Naive thymus-derived CD8-positive, alpha-beta T cell (primary cell): ENCODE data around the gene TRIML1. TPM values are rescaled to one million over a fixed set of nuclear protein-coding genes. Genes with fewer than 3 reads are reported as not detected.
A peak's percentile ranks its signal among the peaks of the same experiment; 100 is the strongest.

ENCODE experiments used
- ATAC-seq, 2 donors: fragments of 150-1000 bp; cut with Tn5 transposase in 1 of 2; sonication (Bioruptor Pico), chemical (Tn5 transposase) in 1 of 2; 1 replicate in 1 of 2; 2 replicates in 1 of 2; pipeline ENCODE4 v1.10.0; 2021; ENCODE audit warnings: mild to moderate bottlenecking in 2 of 2, moderate library complexity in 2 of 2
- POLR2A ChIA-PET: fragments of 350-600 bp; sonication (Branson Sonifier 250); formaldehyde crosslinking; loops from one replicate; lab custom pipeline; 2021; ENCODE audit warnings: antibody characterized with exemption; lab: Charles Lee
- DNase-seq, 10 donors: peaks; one replicate each; pipeline versions ENCODE4 v3.0.0 to v3.0.0-alpha.2; 2020 to 2022
- H3K27ac Mint-ChIP-seq, 10 donors: one replicate each; pipeline ENCODE4 v1.8.0; 2020 to 2022; ENCODE audit warnings: mild to moderate bottlenecking in 10 of 10, mixed read lengths in 10 of 10, moderate library complexity in 4 of 10, inconsistent platforms in 1 of 10
- H3K27me3 Mint-ChIP-seq, 5 donors: one replicate each; pipeline ENCODE4 v1.8.0; 2021 to 2022; ENCODE audit warnings: mixed read lengths in 5 of 5
- H3K36me3 Mint-ChIP-seq, 3 donors: one replicate each; pipeline ENCODE4 v1.8.0; 2020 to 2022; ENCODE audit warnings: mixed read lengths in 3 of 3, mild to moderate bottlenecking in 2 of 3, inconsistent platforms in 1 of 3
- H3K4me1 Mint-ChIP-seq, 4 donors: one replicate each; pipeline ENCODE4 v1.8.0; 2021 to 2022; ENCODE audit warnings: mixed read lengths in 4 of 4
- H3K4me3 Mint-ChIP-seq, 10 donors: one replicate each; pipeline ENCODE4 v1.8.0; 2020 to 2022; ENCODE audit warnings: mild to moderate bottlenecking in 10 of 10, mixed read lengths in 10 of 10, moderate library complexity in 6 of 10, inconsistent platforms in 1 of 10
- H3K9me3 Mint-ChIP-seq, 9 donors: one replicate each; pipeline ENCODE4 v1.8.0; 2020 to 2022; ENCODE audit warnings: mixed read lengths in 9 of 9, mild to moderate bottlenecking in 3 of 9, inconsistent platforms in 1 of 9, moderate library complexity in 1 of 9
- polyA plus RNA-seq, 3 donors: library from polyadenylated mRNA; unstranded; fragments of 300-500 nt; fragmentation: Illumina TruSeq; gene quantifications; one replicate each; pipeline ENCODE4 v1.2.3, GENCODE V29; 2021
- total RNA-seq, 8 experiments: library from RNA in 2 of 8; stranded (reverse) in 2 of 8; gene quantifications; one replicate each; pipeline ENCODE4 v1.2.3 and lab custom pipeline; 2021 to 2026

TRIML1 gene
- total and polyA plus RNA-seq, 5 experiments from 2014 or later, result not detected

DNA sequence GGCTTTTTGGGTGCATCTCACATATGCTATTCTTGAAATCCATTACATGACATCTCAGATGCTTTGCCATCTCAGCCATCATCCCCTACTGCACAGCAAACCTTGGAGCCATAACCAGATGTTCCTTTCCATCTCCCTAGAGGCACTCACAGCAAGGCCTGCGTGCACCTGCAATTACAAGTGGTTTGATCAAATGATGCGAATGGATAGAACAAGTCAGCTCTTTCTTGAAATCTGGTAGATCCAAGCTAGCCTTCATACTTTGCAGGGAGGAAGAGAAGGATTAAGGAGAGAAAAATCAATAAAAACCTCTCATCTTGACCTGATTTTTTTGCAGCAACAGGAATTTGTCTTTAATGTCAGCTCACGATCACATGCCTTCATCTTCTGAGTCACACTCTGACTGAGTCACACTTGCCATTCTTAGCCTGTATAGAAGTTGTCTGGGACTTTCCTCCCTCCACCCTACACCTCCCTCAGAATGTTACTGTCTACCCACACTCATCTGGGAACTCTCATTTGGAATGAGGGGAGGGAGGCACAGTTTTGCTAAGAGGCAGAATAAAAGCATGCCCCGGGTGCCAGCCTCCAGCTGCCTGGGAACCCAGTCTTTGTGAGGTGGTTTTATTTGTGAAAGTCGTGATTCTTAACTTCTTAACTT lies 11.9 kb upstream of the TRIML1 start:
- POLR2A ChIA-PET, result no interaction called here
- no peak for ATAC-seq

DNA sequence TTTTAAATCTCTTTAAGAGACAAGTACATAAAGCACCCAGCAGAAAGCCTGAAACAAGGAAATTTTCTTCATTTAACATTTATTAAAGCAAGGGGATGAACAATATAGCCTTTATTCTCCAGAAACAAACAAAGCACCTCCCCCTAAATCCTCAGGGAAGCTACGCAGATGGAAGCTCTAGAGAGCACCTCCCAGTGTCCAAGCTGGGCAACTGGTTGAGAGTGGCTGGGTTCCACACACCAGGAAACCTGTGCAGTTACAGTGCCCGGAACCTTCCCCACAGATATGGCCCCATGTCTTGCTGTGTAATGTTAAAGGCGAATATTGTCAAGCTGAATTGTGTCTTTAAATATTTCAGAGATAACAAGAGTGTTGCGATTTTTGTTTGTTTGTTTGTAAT lies 8.9 kb upstream of the TRIML1 start:
- Mint-ChIP-seq H3K27me3 (peaks cover 0 to 3% (median 0%) of the 10 kb centered on the region in 5 donors), H3K4me3 (no peak overlapping the region), H3K9me3 (peaks cover 0 to 31% (median 2%) of the 10 kb centered on the region in 9 donors), H3K4me1 (no peaks in the 10 kb centered on the region), H3K27ac (no peak overlapping the region), H3K36me3 (peaks cover 0 to 5% (median 0%) of the 10 kb centered on the region in 3 donors)
- DNase-seq (no peak), ATAC-seq (no peak)
- POLR2A ChIA-PET, result no interaction called here

More for the DNA sequence above, 11.9 kb upstream of the TRIML1 start:
- Mint-ChIP-seq H3K27me3 (peaks cover 0 to 3% (median 0%) of the 10 kb centered on the region in 5 donors), H3K4me1 (no peaks in the 10 kb centered on the region), H3K27ac (no peak overlapping the region), H3K36me3 (peaks cover 0 to 5% (median 0%) of the 10 kb centered on the region in 3 donors), H3K4me3 (no peak overlapping the region), H3K9me3 (peaks cover 0 to 27% (median 2%) of the 10 kb centered on the region in 9 donors)
- DNase-seq, result no peak

- POLR2A ChIA-PET, result no interaction called here
- H3K4me3 Mint-ChIP-seq, result no peak overlapping the region
- H3K9me3 Mint-ChIP-seq, result peaks cover 0 to 31% (median 3%) of the 10 kb centered on the region in 9 donors
- H3K36me3 Mint-ChIP-seq, result peaks cover 0 to 2% (median 0%) of the 10 kb centered on the region in 3 donors
- H3K27me3 Mint-ChIP-seq, result peaks cover 0 to 2% (median 0%) of the 10 kb centered on the region in 5 donors
- no peaks in the 10 kb centered on the region for H3K4me1 Mint-ChIP-seq
- DNase-seq (no peak), ATAC-seq (no peak)
- H3K27ac Mint-ChIP-seq, result no peak overlapping the region
These were observed 7.0 kb upstream of the TRIML1 start for GRCh38 chr4:188132232-188132631.

DNA sequence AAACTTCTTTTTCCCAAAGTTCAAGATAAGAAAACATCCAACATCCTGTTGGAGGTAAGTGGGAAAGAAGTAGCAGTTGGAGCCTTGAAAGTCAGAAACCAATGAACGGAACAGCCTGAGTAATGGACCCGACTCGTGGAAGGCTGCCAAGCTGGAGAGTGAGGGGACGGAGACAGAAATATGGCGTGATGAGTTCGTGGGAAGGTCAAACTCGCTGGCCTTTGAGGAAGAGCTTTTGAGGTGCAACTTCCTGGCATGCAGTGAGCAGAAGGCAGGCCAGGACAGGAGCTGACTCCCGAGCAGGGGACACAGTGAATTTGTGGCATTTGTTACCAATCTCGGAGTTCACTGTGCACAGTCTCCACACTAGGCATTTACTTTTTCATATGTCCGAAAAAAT lies 1.0 kb upstream of the TRIML1 start:
- H3K27me3 Mint-ChIP-seq, result peaks cover 0 to 2% (median 0%) of the 10 kb centered on the region in 5 donors
- no peak overlapping the region for H3K27ac Mint-ChIP-seq
- H3K4me3 Mint-ChIP-seq, result no peak overlapping the region
- DNase-seq (no peak), ATAC-seq (no peak)
- peaks cover 0 to 4% (median 0%) of the 10 kb centered on the region in 3 donors for H3K36me3 Mint-ChIP-seq
- no peaks in the 10 kb centered on the region for H3K4me1 Mint-ChIP-seq
- POLR2A ChIA-PET, result no interaction called here
- peaks cover 0 to 26% (median 4%) of the 10 kb centered on the region in 9 donors for H3K9me3 Mint-ChIP-seq

GRCh38 chr4:188139671-188140070 lies 430 bp downstream of the TRIML1 start:
- POLR2A ChIA-PET, result no interaction called here
- Mint-ChIP-seq H3K9me3 (peaks cover 0 to 23% (median 4%) of the 10 kb centered on the region in 9 donors), H3K4me3 (no peak overlapping the region), H3K27ac (no peak overlapping the region), H3K4me1 (peaks cover 0 to 1% (median 0%) of the 10 kb centered on the region in 4 donors), H3K27me3 (peaks cover 0 to 2% (median 0%) of the 10 kb centered on the region in 5 donors), H3K36me3 (peaks cover 0 to 6% (median 0%) of the 10 kb centered on the region in 3 donors)
- DNase-seq (no peak), ATAC-seq (no peak)

DNA sequence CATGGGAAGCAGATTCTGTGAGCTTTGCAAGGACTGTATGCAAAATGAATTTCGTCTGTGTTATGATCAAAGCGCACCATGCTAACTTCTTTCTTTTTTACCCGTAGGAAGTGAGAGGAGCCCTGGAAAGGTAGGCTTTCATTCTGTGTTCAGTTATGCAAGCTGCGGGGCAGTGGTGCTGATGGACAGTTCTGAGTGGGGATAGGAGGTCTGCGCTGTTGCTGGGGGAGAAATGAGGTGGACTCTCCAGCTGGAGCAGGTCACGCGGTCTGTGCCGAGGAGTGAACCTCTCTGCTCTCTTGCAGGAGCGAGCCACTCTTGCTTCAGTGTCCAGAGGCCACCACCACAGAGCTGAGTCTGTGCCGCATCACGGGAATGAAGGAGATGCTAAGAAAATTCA lies 4.5 kb downstream of the TRIML1 start:
- no peak for ATAC-seq
- no peak for DNase-seq
- Mint-ChIP-seq H3K27me3 (peaks cover 0 to 2% (median 0%) of the 10 kb centered on the region in 5 donors), H3K27ac (no peak overlapping the region), H3K4me3 (no peak overlapping the region), H3K36me3 (peaks cover 0 to 7% (median 0%) of the 10 kb centered on the region in 3 donors), H3K4me1 (peaks cover 0 to 1% (median under 1%) of the 10 kb centered on the region in 4 donors), H3K9me3 (peaks cover 0 to 24% (median 5%) of the 10 kb centered on the region in 9 donors)
- POLR2A ChIA-PET, result no interaction called here

DNA sequence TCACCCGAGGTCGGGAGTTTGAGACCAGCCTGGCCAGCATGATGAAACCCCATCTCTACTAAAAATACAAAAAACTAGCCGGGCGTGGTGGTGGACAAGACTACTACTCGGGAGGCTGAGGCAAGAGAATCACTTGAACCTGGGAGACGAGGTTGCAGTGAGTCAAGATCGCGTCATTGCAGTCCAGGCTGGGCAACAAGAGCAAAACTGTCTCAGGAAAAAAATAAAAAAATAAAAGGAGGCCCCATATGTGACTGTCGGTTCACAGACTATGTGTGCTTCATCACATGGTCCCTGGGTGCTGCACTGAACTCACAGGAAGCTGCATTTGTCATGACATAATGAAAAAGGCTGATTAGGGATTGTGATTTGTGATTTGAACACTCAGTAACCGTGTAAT lies 6.4 kb downstream of the TRIML1 start:
- peaks cover 0 to 2% (median 0%) of the 10 kb centered on the region in 5 donors for H3K27me3 Mint-ChIP-seq
- H3K4me3 Mint-ChIP-seq, result no peak overlapping the region
- peaks cover 0 to 1% (median under 1%) of the 10 kb centered on the region in 4 donors for H3K4me1 Mint-ChIP-seq

DNA sequence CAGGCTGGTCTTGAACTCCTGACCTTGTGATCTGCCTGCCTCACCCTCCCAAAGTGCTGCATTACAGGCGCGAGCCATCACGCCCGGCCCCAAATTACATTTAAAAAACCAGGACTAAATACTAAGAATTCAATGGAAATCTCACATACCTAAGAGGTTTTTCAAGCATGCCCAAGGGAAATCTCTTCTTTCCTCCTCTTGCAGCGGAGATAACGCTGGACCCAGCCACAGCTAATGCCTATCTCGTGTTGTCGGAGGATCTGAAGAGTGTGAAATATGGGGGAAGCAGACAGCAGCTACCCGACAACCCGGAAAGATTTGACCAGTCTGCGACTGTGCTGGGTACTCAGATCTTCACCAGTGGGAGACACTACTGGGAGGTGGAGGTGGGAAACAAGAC lies 7.4 kb downstream of the TRIML1 start:
- Mint-ChIP-seq H3K4me3 (no peak overlapping the region), H3K9me3 (peaks cover 0 to 25% (median 2%) of the 10 kb centered on the region in 9 donors), H3K27ac (no peak overlapping the region), H3K27me3 (no peaks in the 10 kb centered on the region), H3K36me3 (peaks cover 0 to 3% (median 0%) of the 10 kb centered on the region in 3 donors), H3K4me1 (peaks cover 0 to 1% (median under 1%) of the 10 kb centered on the region in 4 donors)
- no peak for DNase-seq
- POLR2A ChIA-PET, result no interaction called here
- ATAC-seq, result no peak

More for the DNA sequence above, 6.4 kb downstream of the TRIML1 start:
- POLR2A ChIA-PET, result no interaction called here
- H3K36me3 Mint-ChIP-seq, result peaks cover 0 to 5% (median 0%) of the 10 kb centered on the region in 3 donors
- H3K9me3 Mint-ChIP-seq, result peaks cover 0 to 27% (median 5%) of the 10 kb centered on the region in 9 donors
- peak overlapping the region in 1 of 10 donors; percentile 74 for H3K27ac Mint-ChIP-seq
- no peak for ATAC-seq
- no peak for DNase-seq

- DNase-seq (no peak), ATAC-seq (no peak)
- peaks cover 0 to 1% (median under 1%) of the 10 kb centered on the region in 4 donors for H3K4me1 Mint-ChIP-seq
- H3K4me3 Mint-ChIP-seq, result peak overlapping the region in 1 of 10 donors; percentile 14
- peaks cover 0 to 3% (median 0%) of the 10 kb centered on the region in 3 donors for H3K36me3 Mint-ChIP-seq
- peaks cover 0 to 23% (median 2%) of the 10 kb centered on the region in 9 donors for H3K9me3 Mint-ChIP-seq
- POLR2A ChIA-PET, result no interaction called here
- no peak overlapping the region for H3K27ac Mint-ChIP-seq
- no peaks in the 10 kb centered on the region for H3K27me3 Mint-ChIP-seq
These were observed 7.9 kb downstream of the TRIML1 start for GRCh38 chr4:188147176-188147575.

- H3K4me1 Mint-ChIP-seq, result peaks cover 0 to 1% (median under 1%) of the 10 kb centered on the region in 4 donors
- POLR2A ChIA-PET, result no interaction called here
- H3K9me3 Mint-ChIP-seq, result peaks cover 0 to 18% (median 2%) of the 10 kb centered on the region in 9 donors
- H3K27me3 Mint-ChIP-seq, result no peaks in the 10 kb centered on the region
- no peak overlapping the region for H3K4me3 Mint-ChIP-seq
- ATAC-seq (no peak), DNase-seq (no peak)
- H3K27ac Mint-ChIP-seq, result no peak overlapping the region
- peaks cover 0 to 3% (median 0%) of the 10 kb centered on the region in 3 donors for H3K36me3 Mint-ChIP-seq
These were observed 8.5 kb downstream of the TRIML1 start for GRCh38 chr4:188147776-188148175.

DNA sequence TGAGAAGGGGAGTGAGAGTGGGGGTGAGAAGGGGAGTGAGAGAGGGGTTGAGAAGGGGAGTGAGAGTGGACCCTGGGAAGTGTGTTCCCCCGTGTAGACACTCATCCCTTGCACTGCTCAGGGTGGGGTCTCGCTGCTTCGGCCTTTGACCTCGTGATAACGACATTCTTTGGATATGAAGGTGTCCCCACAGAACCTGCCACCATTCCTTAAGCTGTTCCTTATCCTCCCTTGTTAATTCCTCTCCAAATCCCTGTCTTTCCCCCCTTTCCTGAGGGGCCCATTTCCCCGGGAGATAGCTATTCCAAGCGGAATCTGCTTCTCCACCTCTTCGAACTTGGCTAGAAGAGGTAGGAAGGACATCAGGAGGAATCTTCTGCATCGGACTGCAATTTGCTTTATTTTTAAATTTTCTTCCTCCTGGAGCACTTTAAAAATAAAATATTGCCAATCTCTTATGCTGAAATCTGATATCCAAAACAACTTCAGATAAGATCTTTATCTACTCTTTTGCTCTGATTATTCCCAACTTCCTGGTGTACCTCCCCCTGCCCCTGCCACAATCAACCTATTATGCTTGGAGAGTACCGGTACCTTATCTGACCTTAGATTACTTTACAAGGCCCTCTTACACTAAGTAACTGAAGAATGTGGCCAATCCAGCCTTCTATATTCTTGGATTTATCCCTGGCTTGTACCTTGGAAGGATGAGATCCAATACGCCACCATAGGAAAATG lies 15.6 kb downstream of the TRIML1 start:
- Mint-ChIP-seq H3K4me1 (no peaks in the 10 kb centered on the region), H3K27me3 (no peaks in the 10 kb centered on the region), H3K36me3 (peaks cover 0 to 4% (median 0%) of the 10 kb centered on the region in 3 donors), H3K9me3 (peaks cover 0 to 17% (median 10%) of the 10 kb centered on the region in 9 donors), H3K4me3 (no peak overlapping the region), H3K27ac (no peak overlapping the region)
- POLR2A ChIA-PET, result no interaction called here
- ATAC-seq (no peak), DNase-seq (no peak)

- Mint-ChIP-seq H3K4me1 (no peaks in the 10 kb centered on the region), H3K27me3 (no peaks in the 10 kb centered on the region), H3K9me3 (peaks cover 0 to 28% (median 12%) of the 10 kb centered on the region in 9 donors), H3K4me3 (no peak overlapping the region), H3K27ac (no peak overlapping the region), H3K36me3 (peaks cover 0 to 8% (median 0%) of the 10 kb centered on the region in 3 donors)
- DNase-seq (no peak), ATAC-seq (no peak)
- POLR2A ChIA-PET, result no interaction called here
These were observed 19.1 kb downstream of the TRIML1 start for GRCh38 chr4:188158336-188158735.
